SK-MEL-5 (cell line): ENCODE data around the gene MICAL2. TPM values are rescaled to one million over a fixed set of nuclear protein-coding genes. Genes with fewer than 3 reads are reported as not detected.

Experiments
- DNase-seq: peaks from one replicate; pipeline ENCODE4 v3.0.0-alpha.2; 2016; ENCODE audit warnings: low read depth, low spot score
- in situ Hi-C: cut with HindIII; loops from 2 replicates; pipeline ENCODE4 v1.10.0; 2016; ENCODE audit warnings: low sequenced_read_pairs, high pct_unique_total_duplicates, low pct_unique_long_range_greater_than_20kb
- total RNA-seq: library from RNA; depleted of rRNA; stranded (reverse); fragments of >200 nt; shearing (Covaris generic); gene quantifications from 2 replicates; pipeline ENCODE4 v1.2.3, GENCODE V29; 2014

The MICAL2 gene
- total RNA-seq, 1 experiment from 2014 or later = 1.2 TPM

- DNase-seq = no peak
- in situ Hi-C loops = loop anchor here (25.0 kb wide), 1 partner anchor 158 kb away; no protein-coding TSS in a partner anchor
These were observed 134.7 kb downstream of the MICAL2 start for GRCh38 chr11:12245091-12245490.

- DNase-seq = no peak
- in situ Hi-C loops = loop anchor here (25.0 kb wide), 1 partner anchor 158 kb away; no protein-coding TSS in a partner anchor
These were observed 135.2 kb downstream of the MICAL2 start for GRCh38 chr11:12245549-12246016.

- DNase-seq = no peak
- in situ Hi-C loops = loop anchor here (25.0 kb wide), 1 partner anchor 159 kb away; no protein-coding TSS in a partner anchor
These were observed 135.8 kb downstream of the MICAL2 start for GRCh38 chr11:12246147-12246546.

- in situ Hi-C loops = loop anchor here (25.0 kb wide), 1 partner anchor 160 kb away; no protein-coding TSS in a partner anchor
- no peak for DNase-seq
These were observed 136.6 kb downstream of the MICAL2 start for GRCh38 chr11:12246989-12247388.

GRCh38 chr11:12247543-12248254, 137.3 kb downstream of the MICAL2 start:
- in situ Hi-C loops = loop anchor here (25.0 kb wide), 1 partner anchor 160 kb away; no protein-coding TSS in a partner anchor
- DNase-seq = no peak

- in situ Hi-C loops = loop anchor here (25.0 kb wide), 1 partner anchor 161 kb away; no protein-coding TSS in a partner anchor
- DNase-seq = no peak
These were observed 137.9 kb downstream of the MICAL2 start for GRCh38 chr11:12248330-12248729.

- in situ Hi-C loops = loop anchor here (25.0 kb wide), 1 partner anchor 162 kb away; no protein-coding TSS in a partner anchor
- DNase-seq = no peak
These were observed 139.3 kb downstream of the MICAL2 start for GRCh38 chr11:12249590-12250260.

GRCh38 chr11:12251666-12252560, 141.5 kb downstream of the MICAL2 start:
- in situ Hi-C loops = no loop called here
- DNase-seq = no peak

- DNase-seq = no peak
- in situ Hi-C loops = no loop called here
These were observed 143.5 kb downstream of the MICAL2 start for GRCh38 chr11:12253843-12254281.

- no peak for DNase-seq
- in situ Hi-C loops = no loop called here
These were observed 148.1 kb downstream of the MICAL2 start for GRCh38 chr11:12258451-12258850.

- in situ Hi-C loops = loop anchor here (10.0 kb wide), 1 partner anchor 95 kb away; no protein-coding TSS in a partner anchor
- DNase-seq = no peak
These were observed 149.6 kb downstream of the MICAL2 start for GRCh38 chr11:12259956-12260355.

- in situ Hi-C loops = loop anchor here (10.0 kb wide), 1 partner anchor 96 kb away; no protein-coding TSS in a partner anchor
- no peak for DNase-seq
These were observed 150.5 kb downstream of the MICAL2 start for GRCh38 chr11:12260731-12261521.

GRCh38 chr11:12261551-12261950, 151.2 kb downstream of the MICAL2 start:
- in situ Hi-C loops = loop anchor here (10.0 kb wide), 1 partner anchor 97 kb away; no protein-coding TSS in a partner anchor
- DNase-seq = no peak

GRCh38 chr11:12263141-12263693, 152.8 kb downstream of the MICAL2 start:
- no peak for DNase-seq

GRCh38 chr11:12264361-12264760, 154.0 kb downstream of the MICAL2 start:
- in situ Hi-C loops = loop anchor here (10.0 kb wide), 1 partner anchor 100 kb away; no protein-coding TSS in a partner anchor

More at GRCh38 chr11:12263141-12263693, 152.8 kb downstream of the MICAL2 start:
- in situ Hi-C loops = loop anchor here (10.0 kb wide), 1 partner anchor 98 kb away; no protein-coding TSS in a partner anchor

GRCh38 chr11:12266132-12266531, 155.7 kb downstream of the MICAL2 start:
- DNase-seq = no peak
- in situ Hi-C loops = loop anchor here (10.0 kb wide), 1 partner anchor 101 kb away; no protein-coding TSS in a partner anchor

More at GRCh38 chr11:12264361-12264760, 154.0 kb downstream of the MICAL2 start:
- DNase-seq = no peak
